RKO (cell line): ENCODE data around the gene CYP2A6.
"Not testable (repeated sequence)": the region's sequence is repeated elsewhere in the genome, so short reads cannot be mapped to it uniquely, and the experiment has no call there.

ENCODE experiments used
- DNase-seq: peaks from one replicate; pipeline ENCODE4 v3.0.0-alpha.2; 2016; ENCODE audit warnings: low spot score

CYP2A6 gene

GRCh38 chr19:40850277-40850676, at the start of gene CYP2A6:
CYP2A6 (minus strand) TSS chr19:40850447; CDS start chr19:40850426, 21 bp downstream.
- not testable (repeated sequence) for DNase-seq

DNA sequence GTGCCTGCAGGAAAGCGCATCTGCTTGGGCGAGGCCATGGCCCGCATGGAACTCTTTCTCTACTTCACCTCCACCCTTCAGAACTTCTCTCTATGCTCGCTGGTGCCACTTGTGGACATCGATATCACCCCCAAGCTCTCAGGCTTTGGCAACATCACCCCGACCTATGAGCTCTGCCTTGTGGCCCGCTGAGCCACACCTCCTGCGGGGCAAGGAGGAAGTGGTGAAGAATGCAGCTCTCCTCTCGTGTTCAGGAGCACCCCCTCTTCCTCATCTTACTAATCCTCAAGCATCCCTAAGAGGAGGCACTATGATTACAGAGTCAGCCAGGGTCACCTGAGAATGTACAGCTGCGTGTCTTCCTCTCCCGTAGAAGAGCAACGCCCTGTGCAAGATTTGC, 49.7 kb upstream of the CYP2A6 start:
- DNase-seq = not testable (repeated sequence)

DNA sequence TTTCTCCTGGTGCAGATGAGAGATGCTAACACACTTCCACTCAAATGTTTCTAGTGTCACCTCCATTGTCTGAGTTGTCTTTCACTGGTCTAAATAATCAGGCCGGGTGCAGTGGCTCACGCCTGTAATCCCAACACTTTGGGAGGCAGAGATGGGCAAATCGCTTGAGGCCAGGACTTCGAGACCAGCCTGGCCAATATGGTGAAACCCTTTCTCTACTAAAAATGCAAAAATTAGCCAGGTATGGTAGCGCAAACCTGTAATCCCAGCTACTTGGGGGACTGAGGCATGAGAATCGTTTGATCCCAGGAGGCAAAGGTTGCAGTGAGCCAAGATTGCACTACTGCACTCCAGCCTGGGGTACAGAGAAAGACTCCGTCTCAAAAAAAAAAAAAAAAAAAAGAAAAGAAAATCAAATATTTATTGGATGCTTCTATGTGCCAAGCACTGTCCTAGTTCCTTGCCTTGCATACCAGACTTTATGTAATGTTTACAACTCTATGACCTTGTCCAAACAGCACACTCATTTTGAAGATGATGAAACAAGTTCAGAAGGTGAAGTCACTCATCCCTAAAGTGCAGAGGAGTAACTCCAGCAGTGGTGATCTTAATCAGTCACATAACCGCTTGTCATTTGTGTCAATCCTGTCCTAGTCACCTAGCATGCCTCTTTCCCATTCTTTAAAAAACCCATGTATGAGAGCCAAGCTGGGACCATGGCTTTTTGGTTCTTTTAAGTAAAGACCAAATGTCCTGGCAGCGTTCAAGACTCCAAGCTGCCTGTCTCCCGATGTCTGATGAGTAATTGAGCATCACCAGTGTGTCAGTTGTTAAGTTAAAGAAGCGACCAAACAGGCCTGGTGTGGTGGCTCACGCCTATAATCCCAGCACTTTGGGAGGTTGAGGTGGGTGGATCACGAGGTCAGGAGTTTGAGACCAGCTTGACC, 46.9 kb upstream of the CYP2A6 start:
- peak; percentile 47 for DNase-seq

DNA sequence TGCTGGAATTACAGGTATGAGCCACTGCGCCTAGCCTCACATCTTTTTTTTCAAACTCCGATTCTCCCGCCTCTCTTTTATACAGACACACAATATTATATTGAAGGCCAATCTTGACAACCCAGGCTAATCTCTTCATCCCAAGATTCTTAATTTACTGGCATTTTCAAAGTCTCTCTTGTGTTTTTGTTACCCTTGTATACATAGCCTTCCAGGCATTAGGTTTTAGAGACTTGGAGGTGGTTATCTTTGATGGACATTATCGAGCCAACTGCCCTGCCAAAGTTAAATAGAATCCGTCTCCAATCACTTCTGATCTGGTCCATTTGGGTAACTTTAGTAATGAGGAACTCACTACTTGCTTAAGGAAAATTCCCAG, 46.2 kb upstream of the CYP2A6 start:
- DNase-seq = no peak

- no peak for DNase-seq
These were observed 42.9 kb upstream of the CYP2A6 start for GRCh38 chr19:40893112-40893511.

GRCh38 chr19:40889366-40889765, 39.1 kb upstream of the CYP2A6 start:
- no peak for DNase-seq

DNA sequence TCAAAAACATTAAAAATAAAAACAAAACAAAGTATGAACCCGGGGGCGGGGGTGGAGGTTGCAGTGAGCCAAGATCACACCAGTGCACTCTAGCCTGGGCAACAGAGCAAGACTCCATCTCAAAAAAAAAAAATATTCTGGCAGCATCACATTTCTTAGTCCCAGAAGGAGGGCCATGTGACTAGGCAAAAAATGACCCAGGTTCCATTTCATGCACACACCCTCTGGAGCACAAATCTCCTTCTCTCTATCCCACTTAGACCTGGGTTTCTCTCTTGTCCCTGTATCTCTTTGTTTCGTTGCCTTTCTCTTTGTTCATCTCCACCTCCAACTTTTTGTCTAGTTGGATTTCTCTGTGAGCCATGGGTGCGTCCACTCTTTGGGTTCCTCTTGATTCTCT, 37.9 kb upstream of the CYP2A6 start:
- no peak for DNase-seq

- DNase-seq = not testable (repeated sequence)
These were observed 34.1 kb upstream of the CYP2A6 start for GRCh38 chr19:40884187-40884931.

DNA sequence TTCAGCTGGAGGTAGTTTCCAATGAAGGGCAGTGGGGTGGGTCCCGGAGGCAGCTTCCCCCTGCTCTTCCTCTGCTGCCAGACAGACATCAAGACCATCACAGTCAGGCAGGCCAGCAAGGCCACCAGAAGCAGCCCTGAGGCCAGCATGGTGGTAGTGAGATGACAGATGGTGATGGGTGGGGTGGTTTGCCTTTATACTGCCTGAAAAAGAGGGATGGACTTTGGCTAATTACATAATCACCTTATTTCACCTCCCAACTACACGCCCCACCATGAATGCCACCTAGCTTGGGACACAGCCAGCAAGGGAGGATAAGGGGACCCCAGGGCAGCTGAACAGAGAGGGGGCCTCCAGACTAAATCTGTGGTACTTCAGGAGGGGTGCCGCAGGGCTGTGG, 31.8 kb upstream of the CYP2A6 start, which contains the start of gene CYP2A7:
TSS of gene CYP2A7 (minus strand) at position 170 of the 400 bp plus-strand sequence. CDS start at position 149, 21 bp downstream.
- DNase-seq = not testable (repeated sequence)

DNA sequence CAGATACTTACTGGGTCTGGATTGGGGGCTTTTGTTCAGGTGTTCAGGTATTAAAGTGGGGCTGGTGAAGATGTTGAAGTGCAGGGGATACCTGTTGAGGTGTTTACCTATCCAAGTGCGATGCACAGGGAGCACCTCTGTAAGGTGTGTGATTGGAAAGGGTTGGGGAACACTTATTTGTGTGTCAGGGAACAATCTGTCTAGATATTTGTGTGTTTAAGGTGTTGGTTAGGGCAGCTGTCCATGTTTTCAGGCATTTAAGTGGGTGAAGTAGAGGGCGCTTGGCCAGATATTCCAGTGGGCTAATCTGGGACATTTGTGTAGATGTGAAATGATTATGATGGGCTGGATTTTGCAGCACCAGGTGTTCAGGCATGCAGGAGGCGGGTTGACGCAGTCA, 29.1 kb upstream of the CYP2A6 start:
- not testable (repeated sequence) for DNase-seq

DNA sequence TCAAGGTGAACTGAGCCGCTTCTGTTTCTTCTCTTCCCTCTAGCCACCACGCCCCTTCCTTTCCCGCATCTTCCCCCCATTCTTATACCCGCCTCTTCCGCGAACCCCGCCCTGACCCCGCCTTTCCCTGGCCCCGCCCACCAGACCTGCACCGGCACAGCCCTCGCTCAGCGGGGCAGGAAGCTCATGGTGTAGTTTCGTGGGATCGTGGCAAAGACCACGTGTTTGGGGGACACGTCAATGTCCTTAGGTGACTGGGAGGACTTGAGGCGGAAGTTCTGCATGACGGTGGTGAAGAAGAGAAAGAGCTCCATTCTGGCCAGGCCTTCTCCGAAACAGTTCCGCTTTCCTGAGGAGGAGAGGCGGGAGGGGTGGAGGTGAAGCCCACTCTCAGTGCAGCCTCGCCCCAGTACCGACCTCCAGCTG, 25.3 kb upstream of the CYP2A6 start:
- DNase-seq = not testable (repeated sequence)

- DNase-seq = not testable (repeated sequence)
These were observed 24.6 kb upstream of the CYP2A6 start for GRCh38 chr19:40874874-40875273.

DNA sequence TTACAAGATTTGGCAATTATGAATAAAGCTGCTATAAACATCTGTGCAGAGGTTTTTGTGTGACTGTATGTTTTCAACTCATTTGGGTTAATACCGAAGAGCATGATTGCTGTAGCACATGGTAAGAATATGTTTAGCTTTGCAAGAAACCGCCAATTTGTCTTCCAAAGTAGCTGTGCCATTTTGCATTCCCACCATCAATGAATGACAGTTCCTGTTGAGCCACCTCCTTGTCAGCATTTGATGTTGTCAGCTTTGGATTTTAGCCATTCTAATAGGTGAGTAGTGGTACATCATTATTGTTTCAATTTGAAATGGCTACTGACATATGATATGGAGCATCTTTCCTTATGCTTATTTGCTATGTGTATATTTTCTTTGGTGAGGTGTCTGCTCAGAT, 23.6 kb upstream of the CYP2A6 start:
- DNase-seq = not testable (repeated sequence)

GRCh38 chr19:40872209-40872608, 22.0 kb upstream of the CYP2A6 start:
- DNase-seq = no peak

DNA sequence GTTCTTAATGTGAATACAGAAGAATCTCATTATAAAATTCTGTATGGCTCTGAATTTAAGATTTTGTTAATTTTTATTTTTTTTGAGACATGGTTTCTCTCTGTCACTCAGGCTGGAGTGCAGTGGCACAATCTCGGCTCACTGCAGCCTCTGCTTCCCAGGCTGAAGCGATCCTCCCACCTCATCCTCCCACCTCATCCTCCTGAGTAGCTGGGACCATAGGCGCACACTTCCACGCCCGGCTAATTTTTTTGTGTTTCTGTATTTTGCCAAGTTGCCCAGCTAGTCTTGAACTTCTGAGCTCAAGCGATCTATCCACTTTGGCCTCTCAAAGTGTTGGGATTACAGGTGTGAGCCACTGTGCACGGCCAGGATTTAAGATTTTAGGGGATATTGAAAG, 17.5 kb upstream of the CYP2A6 start:
- no peak for DNase-seq

- DNase-seq = not testable (repeated sequence)
These were observed 14.7 kb upstream of the CYP2A6 start for GRCh38 chr19:40864739-40865496.

GRCh38 chr19:40862785-40863184, 12.5 kb upstream of the CYP2A6 start:
- no peak for DNase-seq

GRCh38 chr19:40862333-40862732, 12.1 kb upstream of the CYP2A6 start:
- DNase-seq = no peak

DNA sequence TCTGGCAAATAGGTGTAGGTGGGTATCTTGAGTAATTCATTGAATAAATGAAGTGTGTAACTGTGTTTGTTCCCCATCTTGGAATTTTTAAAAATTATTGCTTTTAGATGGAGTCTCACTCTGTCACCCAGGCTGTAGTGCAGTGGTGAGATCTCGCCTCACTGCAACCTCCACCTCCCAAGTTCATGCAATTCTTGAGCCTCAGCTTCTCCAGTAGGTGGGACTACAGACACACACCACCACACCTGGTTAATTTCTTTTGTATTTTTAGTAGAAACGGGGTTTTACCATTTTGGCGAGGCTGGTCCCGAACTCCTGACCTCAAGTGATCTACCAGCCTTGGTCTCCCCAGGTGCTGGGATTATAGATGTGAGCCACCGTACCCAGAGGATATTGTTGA, 7.9 kb upstream of the CYP2A6 start:
- no peak for DNase-seq

GRCh38 chr19:40852467-40853152, 2.4 kb upstream of the CYP2A6 start:
- DNase-seq = not testable (repeated sequence)

GRCh38 chr19:40846722-40847121, 3.5 kb downstream of the CYP2A6 start:
- DNase-seq = not testable (repeated sequence)
